ENCODE data around the gene METTL16.

The METTL16 gene

GRCh38 chr17:2410951-2411350, 100.7 kb downstream of the METTL16 start:
- no peak overlapping the region for H3K4me3 ChIP-seq (replicated peaks in 1 of 2; ENCODE audit: low read depth in 2 of 2, low read length in 2 of 2)
- TF ChIP-seq CTCF (IDR thresholded peaks at IDR 0.05; ENCODE audit: low read depth, low read length): no peak
- DNase-seq (ENCODE audit: low read depth in 2 of 2): no peak

- peak overlapping the region in 1 of 2 donors; percentile 14 for H3K4me3 ChIP-seq (replicated peaks in 1 of 2; ENCODE audit: low read depth in 2 of 2, low read length in 2 of 2)
- TF ChIP-seq CTCF (IDR thresholded peaks at IDR 0.05; ENCODE audit: low read depth, low read length): no peak
- peak; percentile 87 to 97 for DNase-seq (ENCODE audit: low read depth in 2 of 2)
Observed at GRCh38 chr17:2406903-2407790, 104.5 kb downstream of the METTL16 start.

- peak in 1 of 2 donors; percentile 37 for DNase-seq (ENCODE audit: low read depth in 2 of 2)
- TF ChIP-seq CTCF (IDR thresholded peaks at IDR 0.05; ENCODE audit: low read depth, low read length): no peak
- peak overlapping the region in 1 of 2 donors; percentile 10 for H3K4me3 ChIP-seq (replicated peaks in 1 of 2; ENCODE audit: low read depth in 2 of 2, low read length in 2 of 2)
Observed at GRCh38 chr17:2406271-2406902, 105.3 kb downstream of the METTL16 start.

GRCh38 chr17:2405247-2405926, 106.3 kb downstream of the METTL16 start:
- DNase-seq (ENCODE audit: low read depth in 2 of 2): peak; percentile 89 to 98
- no peak for TF ChIP-seq CTCF (IDR thresholded peaks at IDR 0.05; ENCODE audit: low read depth, low read length)
- no peak overlapping the region for H3K4me3 ChIP-seq (replicated peaks in 1 of 2; ENCODE audit: low read depth in 2 of 2, low read length in 2 of 2)

GRCh38 chr17:2403044-2403443, 108.6 kb downstream of the METTL16 start:
- no peak for TF ChIP-seq CTCF (IDR thresholded peaks at IDR 0.05; ENCODE audit: low read depth, low read length)
- no peak overlapping the region for H3K4me3 ChIP-seq (replicated peaks in 1 of 2; ENCODE audit: low read depth in 2 of 2, low read length in 2 of 2)
- no peak for DNase-seq (ENCODE audit: low read depth in 2 of 2)

GRCh38 chr17:2402544-2402943, 109.1 kb downstream of the METTL16 start:
- no peak for DNase-seq (ENCODE audit: low read depth in 2 of 2)
- TF ChIP-seq CTCF (IDR thresholded peaks at IDR 0.05; ENCODE audit: low read depth, low read length): no peak
- peak overlapping the region; percentile 44 to 56 for H3K4me3 ChIP-seq (replicated peaks in 1 of 2; ENCODE audit: low read depth in 2 of 2, low read length in 2 of 2)

Measured in cardiac fibroblast (primary cell).